Mesendoderm (in vitro differentiated cells): ENCODE data around the gene DAAM1. TPM values are rescaled to one million over a fixed set of nuclear protein-coding genes. Genes with fewer than 3 reads are reported as not detected.

Experiments
- DNase-seq: peaks from one replicate; pipeline ENCODE4 v3.0.0; 2013
- H2AK5ac ChIP-seq: 2 replicates; pipeline ENCODE4 v1.6.1; 2013; ENCODE audit warnings: low read length, inconsistent platforms
- H2BK120ac ChIP-seq: 2 replicates; pipeline ENCODE4 v1.6.1; 2013; ENCODE audit warnings: low read depth, mild to moderate bottlenecking, low read length, moderate library complexity, mixed read lengths
- H2BK15ac ChIP-seq: replicated peaks from 2 replicates; pipeline ENCODE4 v1.6.1; 2013; ENCODE audit warnings: low read depth, mild to moderate bottlenecking, moderate library complexity
- H2BK5ac ChIP-seq: 2 replicates; pipeline ENCODE4 v1.6.1; 2013; ENCODE audit warnings: low read length, inconsistent platforms
- H3K18ac ChIP-seq: 2 replicates; pipeline ENCODE4 v1.6.1; 2013; ENCODE audit warnings: mild to moderate bottlenecking, low read length, mixed read lengths
- H3K23ac ChIP-seq: one replicate; pipeline ENCODE4 v1.6.1; 2013; ENCODE audit warnings: low read length
- H3K27ac ChIP-seq: 2 replicates; pipeline ENCODE4 v1.5.1; 2013; ENCODE audit warnings: low read depth, mild to moderate bottlenecking, inconsistent platforms, low read length, moderate library complexity
- H3K27me3 ChIP-seq: 2 replicates; pipeline ENCODE4 v1.6.1; 2013; ENCODE audit warnings: low read length, control low read depth, mild to moderate bottlenecking, inconsistent platforms; ENCODE audit not compliant: insufficient read depth, poor library complexity
- H3K36me3 ChIP-seq: 2 replicates; pipeline ENCODE4 v1.6.1; 2013; ENCODE audit warnings: low read length, inconsistent platforms; ENCODE audit not compliant: control insufficient read depth, insufficient read depth
- H3K4ac ChIP-seq: one replicate; pipeline ENCODE4 v1.6.1; 2013; ENCODE audit warnings: low read depth, mild to moderate bottlenecking, low read length, moderate library complexity
- H3K4me1 ChIP-seq: 2 replicates; pipeline ENCODE4 v1.6.1; 2013; ENCODE audit warnings: low read depth, low read length, inconsistent platforms; ENCODE audit not compliant: control insufficient read depth
- H3K4me2 ChIP-seq: 2 replicates; pipeline ENCODE4 v1.6.1; 2013; ENCODE audit warnings: low read length
- H3K4me3 ChIP-seq: 2 replicates; pipeline ENCODE4 v1.5.1; 2013; ENCODE audit warnings: mild to moderate bottlenecking, low read length
- H3K56ac ChIP-seq: one replicate; pipeline ENCODE4 v1.6.1; 2013; ENCODE audit warnings: low read length
- H3K79me1 ChIP-seq: 2 replicates; pipeline ENCODE4 v1.6.1; 2013; ENCODE audit warnings: low read length, inconsistent platforms
- H3K79me2 ChIP-seq: 2 replicates; pipeline ENCODE4 v1.6.1; 2013; ENCODE audit warnings: mild to moderate bottlenecking, low read length; ENCODE audit not compliant: control insufficient read depth, insufficient read depth
- H3K9ac ChIP-seq: 2 replicates; pipeline ENCODE4 v1.6.1; 2013; ENCODE audit warnings: low read length, inconsistent platforms
- H4K5ac ChIP-seq: one replicate; pipeline ENCODE4 v1.6.1; 2013; ENCODE audit warnings: low read length
- H4K8ac ChIP-seq: one replicate; pipeline ENCODE4 v1.6.1; 2013; ENCODE audit warnings: low read depth, mild to moderate bottlenecking, control low read depth, low read length, moderate library complexity
- WGBS: extraction: QIAGEN DNeasy Blood & Tissue Kit; methylation state at CpG from one replicate; pipeline ENCODE4 v1.1.7; 2013; ENCODE audit warnings: low lambda C conversion rate, missing lambda C conversion rate; ENCODE audit not compliant: insufficient coverage; ENCODE audit errors: extremely low coverage; 5-methylcytosine and 5-hydroxymethylcytosine counted together
- polyA plus RNA-seq, 2 experiments: library from polyadenylated mRNA; stranded (reverse); fragments of 200-250 nt; gene quantifications; one replicate each; pipeline ENCODE4 v1.2.3, GENCODE V29; 2013

Gene DAAM1
- 22.6 TPM for polyA plus RNA-seq (2013, experiment 1 of 2)
- 21.7 TPM for polyA plus RNA-seq (2013, experiment 2 of 2)

DNA sequence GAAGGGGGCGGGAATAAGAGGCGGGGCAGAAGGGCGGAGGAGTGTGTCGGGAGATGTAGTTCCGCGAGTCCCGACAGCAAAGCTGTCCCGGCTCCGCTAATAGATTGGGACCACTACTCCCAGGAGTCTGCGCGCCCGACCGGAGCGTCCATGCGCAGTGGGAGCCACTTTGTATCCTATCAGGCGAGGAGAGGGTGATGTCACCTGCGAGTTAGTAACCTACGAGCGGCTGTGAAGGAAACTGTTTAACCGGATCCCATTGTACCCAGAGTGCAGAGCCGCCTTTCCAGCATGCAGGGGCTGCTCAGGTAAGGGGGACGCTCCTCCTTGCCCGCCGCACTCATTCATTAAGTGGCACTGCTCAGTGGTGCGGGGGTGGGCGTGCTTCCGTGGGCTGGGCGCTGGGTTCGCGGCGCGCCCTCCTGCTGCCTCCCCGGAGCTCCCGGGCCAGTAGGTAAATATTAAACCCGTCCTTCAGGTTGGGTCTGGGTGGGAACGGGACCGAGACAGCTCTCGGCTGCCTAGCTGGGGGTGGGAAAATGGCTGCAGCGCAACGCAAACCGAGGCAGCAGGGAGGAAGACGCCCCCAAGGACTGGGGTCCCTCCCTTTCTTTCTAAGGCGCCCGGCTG is at the start of gene DAAM1:
Gene DAAM1, plus strand, starts transcription at position 207 of the 630 bp plus-strand sequence. CDS start 74,811 bp downstream, outside the sequence.
- no CpG with 5 or more reads among the region's 44 CpGs for WGBS
- Histone ChIP-seq H3K56ac (peak within 1 kb of the TSS; percentile 92), H3K27me3 (no peaks in the 10 kb centered on the region), H3K4me1 (peaks cover 5% of the 10 kb centered on the region), H3K23ac (peak within 1 kb of the TSS; percentile 39), H2BK120ac (no peak within 1 kb of the TSS), H4K5ac (no peak within 1 kb of the TSS), H3K4me3 (peak within 1 kb of the TSS; percentile 73), H3K79me2 (peaks cover 4% of the 10 kb centered on the region), H3K79me1 (peaks cover 5% of the 10 kb centered on the region), H2BK15ac (no peak within 1 kb of the TSS), H2BK5ac (peak within 1 kb of the TSS; percentile 27), H3K4me2 (peak within 1 kb of the TSS; percentile 97), H2AK5ac (no peak within 1 kb of the TSS), H3K9ac (peak within 1 kb of the TSS; percentile 84), H4K8ac (no peak within 1 kb of the TSS), H3K27ac (peak within 1 kb of the TSS; percentile 45), H3K36me3 (no peaks in the 10 kb centered on the region), H3K18ac (peak within 1 kb of the TSS; percentile 29), H3K4ac (peak within 1 kb of the TSS; percentile 46)
- peak; percentile 100 for DNase-seq

DNA sequence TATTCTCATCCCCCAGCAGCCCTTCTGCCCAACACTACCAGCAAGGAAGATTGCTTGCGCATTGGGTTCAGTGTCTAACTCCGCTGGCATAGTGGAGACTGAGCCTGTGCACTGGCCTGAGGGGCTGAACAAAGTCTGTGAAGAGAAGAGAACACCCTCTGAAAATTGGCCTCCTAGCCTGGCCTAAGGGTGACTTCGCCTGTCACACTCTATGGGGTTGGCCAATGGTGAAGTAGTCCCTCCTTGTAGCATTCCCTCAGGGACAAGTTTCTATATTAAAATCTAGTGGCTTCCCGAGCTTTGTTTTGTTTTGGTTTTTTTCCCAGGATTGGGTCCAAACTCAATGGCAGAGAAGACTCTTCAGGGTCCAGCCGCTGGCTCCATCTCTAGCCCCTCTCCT is 49.1 kb upstream of the DAAM1 start:
- Histone ChIP-seq H3K27me3 (no peaks in the 10 kb centered on the region), H3K9ac (no peak overlapping the region), H2BK15ac (no peak overlapping the region), H3K27ac (no peak overlapping the region), H3K18ac (no peak overlapping the region), H3K23ac (no peak overlapping the region), H3K36me3 (no peaks in the 10 kb centered on the region), H2BK120ac (no peak overlapping the region), H2AK5ac (no peak overlapping the region), H3K79me1 (no peaks in the 10 kb centered on the region), H4K5ac (no peak overlapping the region), H3K56ac (no peak overlapping the region), H3K79me2 (no peaks in the 10 kb centered on the region), H4K8ac (no peak overlapping the region), H3K4me1 (no peaks in the 10 kb centered on the region), H2BK5ac (no peak overlapping the region), H3K4ac (no peak overlapping the region), H3K4me3 (no peak overlapping the region), H3K4me2 (no peak overlapping the region)
- DNase-seq = no peak
- no CpG with 5 or more reads among the region's 5 CpGs for WGBS

DNA sequence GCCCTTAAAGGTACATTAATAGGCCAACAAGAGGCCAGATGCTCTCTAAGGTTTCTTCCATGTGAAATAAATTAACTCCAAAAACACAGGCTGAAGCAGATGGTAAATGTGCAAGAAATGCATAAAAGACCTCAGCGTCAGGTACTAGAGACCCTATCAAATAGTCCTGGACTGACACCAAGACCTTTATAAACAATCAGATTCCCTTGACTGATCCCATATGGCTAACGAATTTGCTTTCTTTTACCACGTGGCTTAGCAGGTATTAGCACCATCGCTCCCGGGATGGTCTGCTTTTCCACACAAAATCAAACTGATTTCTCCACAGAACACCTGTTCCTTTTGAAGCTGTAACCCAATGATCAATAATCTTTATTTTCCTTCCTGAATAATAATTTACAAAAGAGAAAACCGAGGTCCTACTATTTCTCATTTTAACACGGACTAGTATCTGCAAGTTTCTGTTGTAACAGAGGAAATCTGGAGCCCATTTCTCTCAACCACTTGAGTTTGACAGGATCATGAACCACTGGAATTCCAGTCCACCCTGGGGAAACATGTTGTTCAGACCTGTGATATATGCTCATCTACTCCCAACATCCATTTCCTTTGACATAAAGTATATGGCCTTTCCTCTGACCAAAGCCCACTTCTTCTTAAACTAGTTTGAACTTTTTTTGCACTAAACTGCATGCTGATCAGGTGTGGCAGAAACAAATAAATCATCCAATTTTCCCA is 48.2 kb upstream of the DAAM1 start:
- Histone ChIP-seq H4K5ac (no peak overlapping the region), H3K27ac (no peak overlapping the region), H3K27me3 (no peaks in the 10 kb centered on the region), H3K79me2 (no peaks in the 10 kb centered on the region), H2BK120ac (no peak overlapping the region), H3K56ac (no peak overlapping the region), H2AK5ac (no peak overlapping the region), H3K79me1 (no peaks in the 10 kb centered on the region), H3K4ac (no peak overlapping the region), H3K4me3 (no peak overlapping the region), H3K36me3 (no peaks in the 10 kb centered on the region), H4K8ac (no peak overlapping the region), H3K9ac (no peak overlapping the region), H2BK5ac (no peak overlapping the region), H3K4me1 (no peaks in the 10 kb centered on the region), H3K23ac (no peak overlapping the region), H2BK15ac (no peak overlapping the region), H3K4me2 (no peak overlapping the region), H3K18ac (no peak overlapping the region)
- WGBS = no CpG with 5 or more reads among the region's 7 CpGs
- no peak for DNase-seq

GRCh38 chr14:59146484-59146883 is 42.0 kb upstream of the DAAM1 start:
- H3K4me3 ChIP-seq = no peak overlapping the region
- no CpG with 5 or more reads among the region's 2 CpGs for WGBS
- no peaks in the 10 kb centered on the region for H3K79me2 ChIP-seq
- H3K18ac ChIP-seq = no peak overlapping the region
- no peak overlapping the region for H4K8ac ChIP-seq
- H3K4ac ChIP-seq = no peak overlapping the region
- no peaks in the 10 kb centered on the region for H3K4me1 ChIP-seq
- H2BK15ac ChIP-seq = no peak overlapping the region
- no peak for DNase-seq
- H2AK5ac ChIP-seq = no peak overlapping the region
- no peak overlapping the region for H3K4me2 ChIP-seq
- no peak overlapping the region for H3K9ac ChIP-seq
- H4K5ac ChIP-seq = no peak overlapping the region
- H3K56ac ChIP-seq = no peak overlapping the region
- no peak overlapping the region for H2BK5ac ChIP-seq
- no peaks in the 10 kb centered on the region for H3K36me3 ChIP-seq
- H3K27ac ChIP-seq = no peak overlapping the region
- H3K23ac ChIP-seq = no peak overlapping the region
- no peak overlapping the region for H2BK120ac ChIP-seq
- H3K27me3 ChIP-seq = no peaks in the 10 kb centered on the region
- H3K79me1 ChIP-seq = no peaks in the 10 kb centered on the region

- no peak overlapping the region for H4K8ac ChIP-seq
- WGBS = no CpG with 5 or more reads among the region's 1 CpG
- no peak overlapping the region for H3K23ac ChIP-seq
- H3K4me2 ChIP-seq = no peak overlapping the region
- H3K27ac ChIP-seq = no peak overlapping the region
- no peak overlapping the region for H4K5ac ChIP-seq
- H3K36me3 ChIP-seq = no peaks in the 10 kb centered on the region
- no peak overlapping the region for H3K18ac ChIP-seq
- DNase-seq = no peak
- H3K27me3 ChIP-seq = no peaks in the 10 kb centered on the region
- H3K4me3 ChIP-seq = no peak overlapping the region
- H3K79me1 ChIP-seq = no peaks in the 10 kb centered on the region
- no peak overlapping the region for H3K9ac ChIP-seq
- H2BK5ac ChIP-seq = no peak overlapping the region
- no peak overlapping the region for H3K4ac ChIP-seq
- no peak overlapping the region for H3K56ac ChIP-seq
- H3K79me2 ChIP-seq = no peaks in the 10 kb centered on the region
- H2BK120ac ChIP-seq = no peak overlapping the region
- no peaks in the 10 kb centered on the region for H3K4me1 ChIP-seq
- no peak overlapping the region for H2BK15ac ChIP-seq
- H2AK5ac ChIP-seq = no peak overlapping the region
Measured at GRCh38 chr14:59147007-59147406, 41.5 kb upstream of the DAAM1 start.
